Ovary (tissue), 3 donors: ENCODE data around the gene RBBP4.
"Not testable (repeated sequence)": the region's sequence is repeated elsewhere in the genome, so short reads cannot be mapped to it uniquely, and the experiment has no call there.

ENCODE experiments used
- EP300 ChIP-seq: sonication (generic); formaldehyde crosslinking; IDR thresholded peaks from one replicate; pipeline ENCODE4 v1.6.1; 2017; ENCODE audit warnings: antibody characterized with exemption
- TF ChIP-seq, protein P1 (sequence below), 3 donors: fragments of 450-650 bp in 2 of 3; fragments of 200-600 bp in 1 of 3; IDR thresholded peaks; one replicate each; pipeline versions ENCODE4 v1.5.1 to v1.8.0; 2016 to 2022; ENCODE audit warnings: antibody characterized with exemption in 3 of 3, mild to moderate bottlenecking in 1 of 3
- donor health status: DM: no; HTN: no; CAD: no.

DNA sequence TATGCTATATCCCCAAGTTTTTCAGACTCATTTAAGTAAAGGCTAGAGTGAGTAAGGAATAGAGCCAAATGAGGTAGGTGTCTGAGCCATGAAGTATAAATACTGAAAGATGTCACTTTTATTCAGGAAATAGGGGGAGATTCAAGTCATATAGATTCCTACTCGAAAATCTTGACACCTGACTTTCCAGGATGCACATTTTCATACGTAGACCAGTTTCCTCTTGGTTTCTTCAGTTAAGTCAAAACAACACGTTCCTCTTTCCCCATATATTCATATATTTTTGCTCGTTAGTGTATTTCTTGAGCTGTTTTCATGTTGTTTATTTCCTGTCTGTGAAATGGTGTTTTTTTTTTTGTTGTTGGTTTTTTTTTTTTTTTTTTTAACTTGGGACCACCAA lies 29.0 kb downstream of the RBBP4 start:
- not testable (repeated sequence) for TF ChIP-seq EP300
- TF ChIP-seq, protein P1, sequence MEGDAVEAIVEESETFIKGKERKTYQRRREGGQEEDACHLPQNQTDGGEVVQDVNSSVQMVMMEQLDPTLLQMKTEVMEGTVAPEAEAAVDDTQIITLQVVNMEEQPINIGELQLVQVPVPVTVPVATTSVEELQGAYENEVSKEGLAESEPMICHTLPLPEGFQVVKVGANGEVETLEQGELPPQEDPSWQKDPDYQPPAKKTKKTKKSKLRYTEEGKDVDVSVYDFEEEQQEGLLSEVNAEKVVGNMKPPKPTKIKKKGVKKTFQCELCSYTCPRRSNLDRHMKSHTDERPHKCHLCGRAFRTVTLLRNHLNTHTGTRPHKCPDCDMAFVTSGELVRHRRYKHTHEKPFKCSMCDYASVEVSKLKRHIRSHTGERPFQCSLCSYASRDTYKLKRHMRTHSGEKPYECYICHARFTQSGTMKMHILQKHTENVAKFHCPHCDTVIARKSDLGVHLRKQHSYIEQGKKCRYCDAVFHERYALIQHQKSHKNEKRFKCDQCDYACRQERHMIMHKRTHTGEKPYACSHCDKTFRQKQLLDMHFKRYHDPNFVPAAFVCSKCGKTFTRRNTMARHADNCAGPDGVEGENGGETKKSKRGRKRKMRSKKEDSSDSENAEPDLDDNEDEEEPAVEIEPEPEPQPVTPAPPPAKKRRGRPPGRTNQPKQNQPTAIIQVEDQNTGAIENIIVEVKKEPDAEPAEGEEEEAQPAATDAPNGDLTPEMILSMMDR (IDR thresholded peaks at IDR 0.05), result not testable (repeated sequence)
